GM12878 (cell line): ENCODE data around the gene ARL4D. TPM values are rescaled to one million over a fixed set of nuclear protein-coding genes. Genes with fewer than 3 reads are reported as not detected.

Source experiments
- ATAC-seq: fragments of 200-7000 bp; cut with Tn5 transposase; 3 replicates; pipeline ENCODE4 v1.9.1; 2020; ENCODE audit warnings: mild to moderate bottlenecking, moderate library complexity
- BruUV-seq: library from RNA; stranded (reverse); fragments of 400-500 nt; replicated peaks from 2 replicates; lab custom pipeline; 2021; lab: Mats Ljungman, UMichigan
- CTCF ChIA-PET: fragments of 300-600 bp; sonication (Branson Sonifier 250); formaldehyde crosslinking; extraction: SDS; loops from one replicate; lab custom pipeline; 2021; ENCODE audit warnings: inconsistent platforms; lab: Yijun Ruan, JAX
- POLR2A ChIA-PET: fragments of 350-600 bp; formaldehyde crosslinking; extraction: SDS; loops from one replicate; lab custom pipeline; 2021; ENCODE audit warnings: inconsistent platforms; lab: Charles Lee
- RAD21 ChIA-PET: fragments of 300-600 bp; sonication (Branson Sonifier 250); formaldehyde crosslinking; loops from one replicate; lab custom pipeline; 2023; ENCODE audit warnings: antibody characterized with exemption; ENCODE audit not compliant: unreplicated experiment; lab: Charles Lee
- SMC1A ChIA-PET: fragments of 300-600 bp; sonication (Branson Sonifier 250); formaldehyde crosslinking; loops from one replicate; lab custom pipeline; 2023; ENCODE audit not compliant: unreplicated experiment, uncharacterized antibody; lab: Charles Lee
- DNase-seq: peaks from one replicate; pipeline ENCODE4 v3.0.0-alpha.2; 2011; ENCODE audit warnings: low read depth, low spot score
- FAIRE-seq: peaks from 3 replicates; lab custom pipeline; 2011; peaks lifted over from hg19 to GRCh38; lab: Jason Lieb, UNC
- H2AFZ ChIP-seq: 2 replicates; pipeline ENCODE4 v1.6.0; 2011; ENCODE audit warnings: low read depth, low read length, control low read depth; ENCODE audit not compliant: control insufficient read depth
- H3K27ac ChIP-seq: 2 replicates; pipeline ENCODE4 v1.5.1; 2011; ENCODE audit warnings: control low read depth; ENCODE audit not compliant: control insufficient read depth, insufficient read depth
- H3K27me3 ChIP-seq, 2 experiments: replicated peaks in 1 of 2; 2 replicates each; pipeline versions ENCODE4 v1.6.0 to v1.6.1; 2011; ENCODE audit warnings: low read length in 1 of 2; ENCODE audit not compliant: control insufficient read depth in 2 of 2, insufficient read depth in 2 of 2
- H3K36me3 ChIP-seq, 2 experiments: 2 replicates each; pipeline ENCODE4 v1.5.1; 2011; ENCODE audit warnings: low read length in 1 of 2; ENCODE audit not compliant: control insufficient read depth in 2 of 2, insufficient read depth in 2 of 2
- H3K4me1 ChIP-seq: 2 replicates; pipeline ENCODE4 v1.6.1; 2011; ENCODE audit warnings: mild to moderate bottlenecking, low read length, moderate library complexity, mixed read lengths; ENCODE audit not compliant: control insufficient read depth, insufficient read depth
- H3K4me2 ChIP-seq: 2 replicates; pipeline ENCODE4 v1.6.0; 2011; ENCODE audit warnings: control low read depth; ENCODE audit not compliant: control insufficient read depth, insufficient read depth
- H3K4me3 ChIP-seq: fragments of 200-600 bp; sonication (generic); 2 replicates; pipeline ENCODE4 v1.5.1; 2016
- H3K79me2 ChIP-seq: 2 replicates; pipeline ENCODE4 v1.6.0; 2011; ENCODE audit warnings: low read length; ENCODE audit not compliant: control insufficient read depth, insufficient read depth
- H3K9ac ChIP-seq: 2 replicates; pipeline ENCODE4 v1.8.0; 2011; ENCODE audit warnings: low read length, control low read depth, mixed read lengths; ENCODE audit not compliant: control insufficient read depth, insufficient read depth
- H3K9me3 ChIP-seq: replicated peaks from 3 replicates; pipeline ENCODE4 v1.5.1; 2011; ENCODE audit warnings: mild to moderate bottlenecking, low read length; ENCODE audit not compliant: control insufficient read depth, insufficient read depth
- H4K20me1 ChIP-seq: 2 replicates; pipeline ENCODE4 v1.6.0; 2011; ENCODE audit not compliant: control insufficient read depth, insufficient read depth
- EED ChIP-seq: sonication (generic); IDR thresholded peaks from 2 replicates; pipeline ENCODE4 v1.6.1; 2016; ENCODE audit warnings: antibody characterized with exemption, low read depth
- ETV6 ChIP-seq, 2 experiments: fragments of 450-650 bp in 1 of 2; IDR thresholded peaks in 1 of 2; conservative IDR thresholded peaks in 1 of 2; 2 replicates each; pipeline ENCODE4 v1.6.1; 2014; ENCODE audit warnings: antibody characterized with exemption in 1 of 2, borderline replicate concordance in 1 of 2, low read depth in 1 of 2, mild to moderate bottlenecking in 1 of 2, moderate library complexity in 1 of 2
- HDAC6 ChIP-seq: fragments of 200-600 bp; sonication (generic); IDR thresholded peaks from one replicate; pipeline ENCODE4 v1.8.0; 2017; ENCODE audit warnings: antibody characterized with exemption; ENCODE audit not compliant: unreplicated experiment
- POLR2AphosphoS5 ChIP-seq: IDR thresholded peaks from 2 replicates; pipeline ENCODE4 v1.6.1; 2011; ENCODE audit warnings: mild to moderate bottlenecking, low read length, inconsistent platforms
- POU2F2 ChIP-seq: IDR thresholded peaks from 3 replicates; pipeline ENCODE4 v1.6.1; 2011; ENCODE audit warnings: low read depth, mild to moderate bottlenecking, low read length, borderline replicate concordance
- SIN3A ChIP-seq: IDR thresholded peaks from 2 replicates; pipeline ENCODE4 v1.6.1; 2012; ENCODE audit warnings: low read depth, low read length, improper control_type of control experiment
- SIX5 ChIP-seq: IDR thresholded peaks from 2 replicates; pipeline ENCODE4 v1.6.1; 2011; ENCODE audit warnings: mild to moderate bottlenecking, low read depth, low read length, moderate library complexity; ENCODE audit not compliant: severe bottlenecking
- SMAD5 ChIP-seq: IDR thresholded peaks from 2 replicates; pipeline ENCODE4 v1.6.1; 2016; ENCODE audit warnings: antibody characterized with exemption, low read depth
- SMARCA5 ChIP-seq: fragments of 450-650 bp; IDR thresholded peaks from 2 replicates; pipeline ENCODE4 v1.6.1; 2017; ENCODE audit warnings: mild to moderate bottlenecking
- TAF1 ChIP-seq: IDR thresholded peaks from 2 replicates; pipeline ENCODE4 v1.6.1; 2011; ENCODE audit warnings: mild to moderate bottlenecking, low read depth, low read length, borderline replicate concordance
- WGBS: methylation state at CpG from one replicate; pipeline ENCODE4 v1.1.6; 2016; ENCODE audit warnings: low lambda C conversion rate; ENCODE audit not compliant: insufficient replicate concordance, insufficient coverage; ENCODE audit errors: missing lambda C conversion rate; 5-methylcytosine and 5-hydroxymethylcytosine counted together
- in situ Hi-C: fragments of 300-500 bp; cut with MboI; formaldehyde crosslinking; loops from 9 replicates; pipeline ENCODE4 v1.14.3; 2018; ENCODE audit warnings: mixed read lengths
- intact Hi-C: fragments of 100-400 bp; cut with micrococcal nuclease; formaldehyde crosslinking; loops from one replicate; pipeline ENCODE4 v1.14.2; 2022; ENCODE audit not compliant: unreplicated experiment
- polyA plus RNA-seq, 11 experiments: library from polyadenylated mRNA; depleted of rRNA in 4 of 11; unstranded in 6 of 11; stranded (reverse) in 5 of 11; fragments of >200 nt; fragmentation: Nextera tagmentation in 4 of 11; fragmentation: Illumina TruSeq in 1 of 11; extraction: Ambion mirVana in 4 of 11; extraction: Trizol in 1 of 11; gene quantifications; 1 replicate in 1 of 11; 2 replicates in 10 of 11; pipeline versions ENCODE4 v1.2.1 to v1.2.3, GENCODE V29; 2011 to 2016; ENCODE audit warnings: inconsistent platforms in 2 of 11, missing spikeins in 2 of 11, low read depth in 1 of 11
- total RNA-seq, 4 experiments: library from RNA; depleted of rRNA in 3 of 4; stranded (reverse); fragments of >200 nt in 3 of 4; fragmentation: Illumina TruSeq in 1 of 4; extraction: Trizol in 1 of 4; gene quantifications; 2 replicates each; pipeline versions ENCODE4 v1.2.1 to v1.2.3, GENCODE V29; 2013 to 2021
- TF ChIP-seq, protein P1 (sequence below): IDR thresholded peaks from 2 replicates; pipeline ENCODE4 v1.6.1; 2012; ENCODE audit warnings: low read depth, low read length, improper control_type of control experiment

Gene ARL4D
- total and polyA plus RNA-seq, 10 of the 15 experiments (the other 5 are each of a cell fraction or from before 2014, with no cell fraction given), result 0.10 to 1.5 (median 0.75) TPM

- in situ Hi-C loops (no loop called here), intact Hi-C loops (no loop called here)
- TF ChIP-seq, protein P1, sequence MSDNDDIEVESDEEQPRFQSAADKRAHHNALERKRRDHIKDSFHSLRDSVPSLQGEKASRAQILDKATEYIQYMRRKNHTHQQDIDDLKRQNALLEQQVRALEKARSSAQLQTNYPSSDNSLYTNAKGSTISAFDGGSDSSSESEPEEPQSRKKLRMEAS, result no peak
- TF ChIP-seq HDAC6 (no peak), TAF1 (no peak), ETV6 (conservative IDR thresholded peaks at IDR 0.05 in 1 of 2, IDR thresholded peaks at IDR 0.05 in 1 of 2; ENCODE audit: borderline replicate concordance in 1 of 2, low read depth in 1 of 2) (no peak), SMAD5 (no peak), EED (no peak)
- 53% methylated on average over 5 of the region's 5 CpGs for WGBS
- Histone ChIP-seq H3K79me2 (no peaks in the 10 kb centered on the region), H3K36me3 (no peaks in the 10 kb centered on the region), H3K27ac (no peak overlapping the region), H3K9me3 (peaks cover 15% of the 10 kb centered on the region), H3K4me2 (no peak overlapping the region), H3K4me1 (no peaks in the 10 kb centered on the region), H3K9ac (no peak overlapping the region), H4K20me1 (no peaks in the 10 kb centered on the region), H3K4me3 (no peak overlapping the region), H2AFZ (no peak overlapping the region), H3K27me3 (no peaks in the 10 kb centered on the region)
- RAD21 ChIA-PET, result no interaction called here
- DNase-seq, result no peak
- SMC1A ChIA-PET, result no interaction called here
- no peak for FAIRE-seq
- BruUV-seq, result no TSS peak
- CTCF ChIA-PET, result no interaction called here
- POLR2A ChIA-PET, result no interaction called here
- ATAC-seq, result no peak
Observed at GRCh38 chr17:43381621-43382020, 17.2 kb upstream of the ARL4D start.

DNA sequence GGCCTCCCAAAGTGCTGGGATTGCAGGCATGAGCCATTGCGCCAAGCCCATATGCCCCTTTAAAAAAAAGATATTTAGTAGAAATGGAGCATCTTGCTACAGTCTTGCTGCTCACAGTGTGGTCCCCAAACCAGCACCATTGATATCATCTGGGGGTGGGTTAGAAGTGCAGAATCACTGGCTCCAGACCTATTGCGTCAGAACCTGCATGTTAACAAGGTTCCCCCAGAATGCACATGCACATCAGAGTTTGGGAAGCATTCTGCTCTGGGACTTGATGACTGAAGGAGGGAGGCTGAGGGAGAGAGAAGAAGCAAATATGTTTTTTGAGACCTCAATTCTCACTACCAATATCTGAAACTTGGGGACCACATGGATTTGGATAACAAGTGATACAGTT is 16.0 kb upstream of the ARL4D start:
- no peak overlapping the region for H2AFZ ChIP-seq
- H3K27ac ChIP-seq, result no peak overlapping the region
- ChIA-PET CTCF (no interaction called here), RAD21 (no interaction called here)
- H3K4me1 ChIP-seq, result no peaks in the 10 kb centered on the region; the same call in 1 of the 2 replicates
- no TSS peak for BruUV-seq
- 91% methylated on average over 2 of the region's 2 CpGs for WGBS
- H3K79me2 ChIP-seq, result no peaks in the 10 kb centered on the region
- no peak overlapping the region for H3K4me2 ChIP-seq
- in situ Hi-C loops, result no loop called here
- intact Hi-C loops, result no loop called here
- TF ChIP-seq POU2F2 (no peak), SMAD5 (no peak), SIX5 (no peak), POLR2AphosphoS5 (no peak), SMARCA5 (no peak), SIN3A (no peak)
- TF ChIP-seq, all 136 proteins: peak for 0
- ChIA-PET SMC1A (no interaction called here), POLR2A (interaction anchor here (0.6 kb wide), 1 partner anchor 67 kb away, joined by 3 read pairs; no protein-coding TSS in a partner anchor)
- Histone ChIP-seq H4K20me1 (no peaks in the 10 kb centered on the region), H3K36me3 (no peaks in the 10 kb centered on the region), H3K9me3 (peaks cover 15% of the 10 kb centered on the region), H3K9ac (no peak overlapping the region), H3K27me3 (no peaks in the 10 kb centered on the region), H3K4me3 (no peak overlapping the region)
- ATAC-seq, result no peak
- DNase-seq, result no peak
- no peak for FAIRE-seq
